Stimulated activated CD4-positive, alpha-beta T cell treated with anti-CD3 and anti-CD28 coated beads, Interleukin-15, amount 100 ng/mL, for 24 hours (primary cell): Measurements from ENCODE around the gene SEMA5A.

Experiments
- DNase-seq: peaks from one replicate; pipeline ENCODE4 v3.0.0-alpha.2; 2020

SEMA5A gene

GRCh38 chr5:9090381-9091026 is 455.4 kb downstream of the SEMA5A start:
- DNase-seq: no peak

GRCh38 chr5:9089893-9090292 is 456.0 kb downstream of the SEMA5A start:
- no peak for DNase-seq

- no peak for DNase-seq
These were observed 462.9 kb downstream of the SEMA5A start for GRCh38 chr5:9082996-9083395.

- no peak for DNase-seq
These were observed 473.2 kb downstream of the SEMA5A start for GRCh38 chr5:9072701-9073100.

- no peak for DNase-seq
These were observed 474.4 kb downstream of the SEMA5A start for GRCh38 chr5:9071524-9071923.

- no peak for DNase-seq
These were observed 474.8 kb downstream of the SEMA5A start for GRCh38 chr5:9071074-9071473.

- DNase-seq: no peak
These were observed 476.2 kb downstream of the SEMA5A start for GRCh38 chr5:9069650-9070049.

- DNase-seq: no peak
These were observed 478.7 kb downstream of the SEMA5A start for GRCh38 chr5:9067154-9067553.

- DNase-seq: no peak
These were observed 479.5 kb downstream of the SEMA5A start for GRCh38 chr5:9066349-9066748.

GRCh38 chr5:9063615-9064245 is 482.1 kb downstream of the SEMA5A start:
- no peak for DNase-seq

- no peak for DNase-seq
These were observed 483.0 kb downstream of the SEMA5A start for GRCh38 chr5:9062873-9063272.

GRCh38 chr5:9059920-9060691 is 485.8 kb downstream of the SEMA5A start:
- DNase-seq: no peak

- DNase-seq: no peak
These were observed 487.2 kb downstream of the SEMA5A start for GRCh38 chr5:9058666-9059065.

GRCh38 chr5:9058161-9058560 is 487.7 kb downstream of the SEMA5A start:
- DNase-seq: no peak

GRCh38 chr5:9057406-9058000 is 488.4 kb downstream of the SEMA5A start:
- DNase-seq: no peak

- no peak for DNase-seq
These were observed 489.8 kb downstream of the SEMA5A start for GRCh38 chr5:9056046-9056445.

GRCh38 chr5:9054821-9055589 is 490.9 kb downstream of the SEMA5A start:
- no peak for DNase-seq

- no peak for DNase-seq
These were observed 491.6 kb downstream of the SEMA5A start for GRCh38 chr5:9054322-9054721.

- no peak for DNase-seq
These were observed 493.5 kb downstream of the SEMA5A start for GRCh38 chr5:9052421-9052820.

GRCh38 chr5:9051779-9052178 is 494.1 kb downstream of the SEMA5A start:
- DNase-seq: no peak

- no peak for DNase-seq
These were observed 497.9 kb downstream of the SEMA5A start for GRCh38 chr5:9047932-9048331.

- DNase-seq: no peak
These were observed 499.0 kb downstream of the SEMA5A start for GRCh38 chr5:9046756-9047481.
